ENCODE data around the gene SLC2A1.

SLC2A1 gene

GRCh38 chr1:42962641-42963377, 4.1 kb upstream of the SLC2A1 start:
- peak; percentile 69 to 96 for DNase-seq
- Histone ChIP-seq H3K4me3 (peak overlapping the region in 1 of 2 donors; percentile 23), H3K27ac (peak overlapping the region; percentile 97 to 99)

GRCh38 chr1:42961312-42962091, 2.8 kb upstream of the SLC2A1 start:
- H3K9me3 ChIP-seq, result no peaks in the 10 kb centered on the region
- no peak overlapping the region for H3K4me3 ChIP-seq
- no peaks in the 10 kb centered on the region for H3K36me3 ChIP-seq
- DNase-seq, result peak in 1 of 2 donors; percentile 59
- intact Hi-C loops (cut with DNase I; ENCODE audit: low total_unique reads), result loop anchor here (5.0 kb wide), 1 partner anchor 34 kb away; no protein-coding TSS in a partner anchor
- peaks cover 0 to 58% (median 37%) of the 10 kb centered on the region in 4 donors for H3K4me1 ChIP-seq
- no peak for TF ChIP-seq CTCF (IDR thresholded peaks at IDR 0.05)
- H3K27ac ChIP-seq, result peak overlapping the region; percentile 97 to 99
- H3K27me3 ChIP-seq, result peaks cover 0 to 3% of the 10 kb centered on the region in 2 donors

More at GRCh38 chr1:42962641-42963377, 4.1 kb upstream of the SLC2A1 start:
- Histone ChIP-seq H3K36me3 (no peaks in the 10 kb centered on the region), H3K9me3 (no peaks in the 10 kb centered on the region), H3K4me1 (peaks cover 0 to 51% (median 32%) of the 10 kb centered on the region in 4 donors), H3K27me3 (peaks cover 0 to 3% of the 10 kb centered on the region in 2 donors)
- intact Hi-C loops (cut with DNase I; ENCODE audit: low total_unique reads), result loop anchor here (5.0 kb wide), 1 partner anchor 36 kb away; no protein-coding TSS in a partner anchor
- no peak for TF ChIP-seq CTCF (IDR thresholded peaks at IDR 0.05)

- peaks cover 0 to 3% of the 10 kb centered on the region in 2 donors for H3K27me3 ChIP-seq
- no peaks in the 10 kb centered on the region for H3K36me3 ChIP-seq
- H3K9me3 ChIP-seq, result no peaks in the 10 kb centered on the region
- DNase-seq, result peak in 1 of 2 donors; percentile 54
- H3K4me1 ChIP-seq, result peaks cover 0 to 62% (median 39%) of the 10 kb centered on the region in 4 donors
- peak overlapping the region; percentile 97 to 99 for H3K27ac ChIP-seq
- no peak for TF ChIP-seq CTCF (IDR thresholded peaks at IDR 0.05)
- no peak overlapping the region for H3K4me3 ChIP-seq
- intact Hi-C loops (cut with DNase I; ENCODE audit: low total_unique reads), result loop anchor here (5.0 kb wide), 1 partner anchor 33 kb away; no protein-coding TSS in a partner anchor
These were observed 2.1 kb upstream of the SLC2A1 start for GRCh38 chr1:42960566-42961311.

- H3K36me3 ChIP-seq, result no peaks in the 10 kb centered on the region
- intact Hi-C loops (cut with DNase I; ENCODE audit: low total_unique reads), result loop anchor here (5.0 kb wide), 1 partner anchor 33 kb away; no protein-coding TSS in a partner anchor
- peak overlapping the region; percentile 97 to 99 for H3K27ac ChIP-seq
- no peak for TF ChIP-seq CTCF (IDR thresholded peaks at IDR 0.05)
- no peaks in the 10 kb centered on the region for H3K9me3 ChIP-seq
- H3K4me3 ChIP-seq, result peak overlapping the region; percentile 75 to 95
- DNase-seq, result no peak
- peaks cover 0 to 3% of the 10 kb centered on the region in 2 donors for H3K27me3 ChIP-seq
- H3K4me1 ChIP-seq, result peaks cover 0 to 68% (median 43%) of the 10 kb centered on the region in 4 donors
These were observed 1.4 kb upstream of the SLC2A1 start for GRCh38 chr1:42960122-42960390.

- Histone ChIP-seq H3K36me3 (no peaks in the 10 kb centered on the region), H3K4me3 (peak overlapping the region; percentile 75 to 95), H3K27me3 (peaks cover 0 to 3% of the 10 kb centered on the region in 2 donors), H3K4me1 (peaks cover 0 to 79% (median 44%) of the 10 kb centered on the region in 4 donors), H3K27ac (peak overlapping the region; percentile 97 to 99), H3K9me3 (no peaks in the 10 kb centered on the region)
- peak; percentile 41 to 86 for DNase-seq
- intact Hi-C loops (cut with DNase I; ENCODE audit: low total_unique reads), result no loop called here
- TF ChIP-seq CTCF (IDR thresholded peaks at IDR 0.05), result no peak
These were observed 684 bp downstream of the SLC2A1 start for GRCh38 chr1:42957880-42958487.

All from tibial artery (tissue), 4 donors.